ENCODE measurements around the gene S100A6.

Gene S100A6

GRCh38 chr1:153505576-153505975, 30.2 kb downstream of the S100A6 start:
- no peak overlapping the region for H4K8ac ChIP-seq (ENCODE audit: low read depth, low read length)
- H2BK12ac ChIP-seq (ENCODE audit: low read length) = no peak overlapping the region
- no peak overlapping the region for H4K12ac ChIP-seq (ENCODE audit: low read depth, low read length)
- no peak overlapping the region for H3K14ac ChIP-seq (ENCODE audit: low read length)
- H2BK5ac ChIP-seq (ENCODE audit: low read depth, low read length, poor library complexity) = no peak overlapping the region
- no peaks in the 10 kb centered on the region for H3K9me3 ChIP-seq (ENCODE audit: insufficient read depth, low read depth, low read length)
- no CpG with 5 or more reads among the region's 1 CpG for WGBS (ENCODE audit: extremely low coverage, insufficient coverage, insufficient read length)
- no peak overlapping the region for H2AFZ ChIP-seq (ENCODE audit: insufficient read depth, low read length, poor library complexity)
- peaks cover 10 to 12% of the 10 kb centered on the region in 2 experiments for H3K4me1 ChIP-seq (ENCODE audit: control insufficient read depth in 1 of 2, insufficient read depth in 2 of 2, low read length in 2 of 2)
- no peak overlapping the region for H3K4me2 ChIP-seq (ENCODE audit: low read length)
- no peak overlapping the region for H3K23ac ChIP-seq (ENCODE audit: low read length)
- H2BK120ac ChIP-seq (ENCODE audit: insufficient read depth, low read length, poor library complexity) = no peak overlapping the region
- H3K27me3 ChIP-seq (ENCODE audit: insufficient read depth, low read length) = no peaks in the 10 kb centered on the region
- no peak overlapping the region for H3K18ac ChIP-seq (ENCODE audit: low read length)
- no peak overlapping the region for H4K91ac ChIP-seq (ENCODE audit: low read depth, low read length)
- H3K4me3 ChIP-seq (ENCODE audit: low read depth, low read length) = no peak overlapping the region
- H3K79me2 ChIP-seq (ENCODE audit: control insufficient read depth, insufficient read depth, low read length, poor library complexity) = no peaks in the 10 kb centered on the region
- peaks cover 13% of the 10 kb centered on the region for H3K79me1 ChIP-seq (ENCODE audit: low read length)
- no peak overlapping the region for H2AK5ac ChIP-seq (ENCODE audit: low read length)
- no peaks in the 10 kb centered on the region for H3K36me3 ChIP-seq (ENCODE audit: control insufficient read depth in 1 of 2, insufficient read depth in 2 of 2, low read length in 2 of 2)
- no peak for DNase-seq
- no peak overlapping the region for H3K9ac ChIP-seq (ENCODE audit: low read length)
- H3K4ac ChIP-seq (ENCODE audit: low read depth, low read length) = no peak overlapping the region
- H3K27ac ChIP-seq (ENCODE audit: low read depth, low read length) = no peak overlapping the region

GRCh38 chr1:153503766-153504165, 32.0 kb downstream of the S100A6 start:
- Histone ChIP-seq H3K4me1 (ENCODE audit: control insufficient read depth in 1 of 2, insufficient read depth in 2 of 2, low read length in 2 of 2) (peaks cover 10 to 12% of the 10 kb centered on the region in 2 experiments), H3K23ac (ENCODE audit: low read length) (no peak overlapping the region), H2BK12ac (ENCODE audit: low read length) (no peak overlapping the region), H3K27me3 (ENCODE audit: insufficient read depth, low read length) (no peaks in the 10 kb centered on the region), H3K14ac (ENCODE audit: low read length) (no peak overlapping the region), H3K4ac (ENCODE audit: low read depth, low read length) (no peak overlapping the region), H3K4me3 (ENCODE audit: low read depth, low read length) (no peak overlapping the region), H3K9ac (ENCODE audit: low read length) (no peak overlapping the region), H2AK5ac (ENCODE audit: low read length) (no peak overlapping the region), H3K18ac (ENCODE audit: low read length) (no peak overlapping the region), H3K79me2 (ENCODE audit: control insufficient read depth, insufficient read depth, low read length, poor library complexity) (no peaks in the 10 kb centered on the region), H3K79me1 (ENCODE audit: low read length) (peaks cover 12% of the 10 kb centered on the region), H2AFZ (ENCODE audit: insufficient read depth, low read length, poor library complexity) (no peak overlapping the region), H2BK5ac (ENCODE audit: low read depth, low read length, poor library complexity) (no peak overlapping the region), H3K36me3 (ENCODE audit: control insufficient read depth in 1 of 2, insufficient read depth in 2 of 2, low read length in 2 of 2) (no peaks in the 10 kb centered on the region), H3K4me2 (ENCODE audit: low read length) (no peak overlapping the region), H4K8ac (ENCODE audit: low read depth, low read length) (no peak overlapping the region), H4K91ac (ENCODE audit: low read depth, low read length) (no peak overlapping the region), H4K12ac (ENCODE audit: low read depth, low read length) (no peak overlapping the region), H3K27ac (ENCODE audit: low read depth, low read length) (no peak overlapping the region), H2BK120ac (ENCODE audit: insufficient read depth, low read length, poor library complexity) (no peak overlapping the region), H3K9me3 (ENCODE audit: insufficient read depth, low read depth, low read length) (no peaks in the 10 kb centered on the region)
- no CpG with 5 or more reads among the region's 3 CpGs for WGBS (ENCODE audit: extremely low coverage, insufficient coverage, insufficient read length)
- no peak for DNase-seq

- no peak overlapping the region for H2BK12ac ChIP-seq (ENCODE audit: low read length)
- no peak overlapping the region for H4K12ac ChIP-seq (ENCODE audit: low read depth, low read length)
- no peak for DNase-seq
- H3K27me3 ChIP-seq (ENCODE audit: insufficient read depth, low read length) = no peaks in the 10 kb centered on the region
- H2BK5ac ChIP-seq (ENCODE audit: low read depth, low read length, poor library complexity) = no peak overlapping the region
- peaks cover 0 to under 1% of the 10 kb centered on the region in 2 experiments for H3K4me1 ChIP-seq (ENCODE audit: control insufficient read depth in 1 of 2, insufficient read depth in 2 of 2, low read length in 2 of 2)
- H4K8ac ChIP-seq (ENCODE audit: low read depth, low read length) = no peak overlapping the region
- no peaks in the 10 kb centered on the region for H3K79me1 ChIP-seq (ENCODE audit: low read length)
- no peak overlapping the region for H2AFZ ChIP-seq (ENCODE audit: insufficient read depth, low read length, poor library complexity)
- no peak overlapping the region for H3K4me2 ChIP-seq (ENCODE audit: low read length)
- H3K9me3 ChIP-seq (ENCODE audit: insufficient read depth, low read depth, low read length) = no peaks in the 10 kb centered on the region
- no peak overlapping the region for H2AK5ac ChIP-seq (ENCODE audit: low read length)
- no peak overlapping the region for H3K18ac ChIP-seq (ENCODE audit: low read length)
- H3K27ac ChIP-seq (ENCODE audit: low read depth, low read length) = no peak overlapping the region
- H3K4ac ChIP-seq (ENCODE audit: low read depth, low read length) = no peak overlapping the region
- WGBS (ENCODE audit: extremely low coverage, insufficient coverage, insufficient read length) = no CpG with 5 or more reads among the region's 2 CpGs
- no peak overlapping the region for H3K14ac ChIP-seq (ENCODE audit: low read length)
- H3K4me3 ChIP-seq (ENCODE audit: low read depth, low read length) = no peak overlapping the region
- H3K23ac ChIP-seq (ENCODE audit: low read length) = no peak overlapping the region
- H2BK120ac ChIP-seq (ENCODE audit: insufficient read depth, low read length, poor library complexity) = no peak overlapping the region
- no peak overlapping the region for H3K9ac ChIP-seq (ENCODE audit: low read length)
- H4K91ac ChIP-seq (ENCODE audit: low read depth, low read length) = no peak overlapping the region
- H3K36me3 ChIP-seq (ENCODE audit: control insufficient read depth in 1 of 2, insufficient read depth in 2 of 2, low read length in 2 of 2) = no peaks in the 10 kb centered on the region
- no peaks in the 10 kb centered on the region for H3K79me2 ChIP-seq (ENCODE audit: control insufficient read depth, insufficient read depth, low read length, poor library complexity)
Observed at GRCh38 chr1:153498746-153499145, 37.0 kb downstream of the S100A6 start.

GRCh38 chr1:153495536-153495935, 40.3 kb downstream of the S100A6 start:
- H3K4ac ChIP-seq (ENCODE audit: low read depth, low read length) = no peak overlapping the region
- H3K23ac ChIP-seq (ENCODE audit: low read length) = no peak overlapping the region
- H2AFZ ChIP-seq (ENCODE audit: insufficient read depth, low read length, poor library complexity) = no peak overlapping the region
- H3K36me3 ChIP-seq (ENCODE audit: control insufficient read depth in 1 of 2, insufficient read depth in 2 of 2, low read length in 2 of 2) = no peaks in the 10 kb centered on the region
- H3K9ac ChIP-seq (ENCODE audit: low read length) = no peak overlapping the region
- no peak overlapping the region for H4K91ac ChIP-seq (ENCODE audit: low read depth, low read length)
- no peaks in the 10 kb centered on the region for H3K9me3 ChIP-seq (ENCODE audit: insufficient read depth, low read depth, low read length)
- no peak overlapping the region for H2BK12ac ChIP-seq (ENCODE audit: low read length)
- H2BK120ac ChIP-seq (ENCODE audit: insufficient read depth, low read length, poor library complexity) = no peak overlapping the region
- H2BK5ac ChIP-seq (ENCODE audit: low read depth, low read length, poor library complexity) = no peak overlapping the region
- H3K4me1 ChIP-seq (ENCODE audit: control insufficient read depth in 1 of 2, insufficient read depth in 2 of 2, low read length in 2 of 2) = peaks cover 0 to 12% of the 10 kb centered on the region in 2 experiments
- H3K79me2 ChIP-seq (ENCODE audit: control insufficient read depth, insufficient read depth, low read length, poor library complexity) = no peaks in the 10 kb centered on the region
- H3K4me3 ChIP-seq (ENCODE audit: low read depth, low read length) = no peak overlapping the region
- no peak for DNase-seq
- H4K12ac ChIP-seq (ENCODE audit: low read depth, low read length) = no peak overlapping the region
- H3K4me2 ChIP-seq (ENCODE audit: low read length) = no peak overlapping the region
- no CpG with 5 or more reads among the region's 6 CpGs for WGBS (ENCODE audit: extremely low coverage, insufficient coverage, insufficient read length)
- H3K27ac ChIP-seq (ENCODE audit: low read depth, low read length) = no peak overlapping the region
- H3K14ac ChIP-seq (ENCODE audit: low read length) = no peak overlapping the region
- no peak overlapping the region for H3K18ac ChIP-seq (ENCODE audit: low read length)
- no peaks in the 10 kb centered on the region for H3K27me3 ChIP-seq (ENCODE audit: insufficient read depth, low read length)
- no peaks in the 10 kb centered on the region for H3K79me1 ChIP-seq (ENCODE audit: low read length)
- H4K8ac ChIP-seq (ENCODE audit: low read depth, low read length) = no peak overlapping the region
- H2AK5ac ChIP-seq (ENCODE audit: low read length) = no peak overlapping the region
